Stromal cell of bone marrow (primary cell): Measurements from ENCODE around the gene RFWD3.

ENCODE experiments used
- DNase-seq: peaks from one replicate; pipeline ENCODE4 v3.0.0-alpha.2; 2012; ENCODE audit warnings: low read depth

The RFWD3 gene

DNA sequence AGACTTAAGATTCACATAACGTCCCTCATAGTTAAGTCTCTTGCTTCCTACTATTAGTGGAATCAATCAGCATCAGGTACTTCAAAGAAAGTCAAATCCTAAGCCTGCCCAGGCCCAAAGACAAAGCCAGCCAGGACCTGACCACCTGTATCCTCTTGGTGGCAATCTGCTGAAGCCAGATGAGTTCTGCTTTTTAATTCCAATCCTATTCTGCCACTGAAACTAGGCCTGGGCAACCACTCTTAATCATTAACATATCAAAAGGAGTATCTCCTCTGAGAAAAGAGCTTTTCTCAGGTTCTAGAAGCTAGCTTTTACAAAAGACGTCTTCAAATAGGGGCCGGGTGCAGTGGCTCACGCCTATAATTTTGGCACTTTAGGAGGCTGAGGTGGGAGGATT, 44.7 kb downstream of the RFWD3 start:
- DNase-seq: no peak

DNA sequence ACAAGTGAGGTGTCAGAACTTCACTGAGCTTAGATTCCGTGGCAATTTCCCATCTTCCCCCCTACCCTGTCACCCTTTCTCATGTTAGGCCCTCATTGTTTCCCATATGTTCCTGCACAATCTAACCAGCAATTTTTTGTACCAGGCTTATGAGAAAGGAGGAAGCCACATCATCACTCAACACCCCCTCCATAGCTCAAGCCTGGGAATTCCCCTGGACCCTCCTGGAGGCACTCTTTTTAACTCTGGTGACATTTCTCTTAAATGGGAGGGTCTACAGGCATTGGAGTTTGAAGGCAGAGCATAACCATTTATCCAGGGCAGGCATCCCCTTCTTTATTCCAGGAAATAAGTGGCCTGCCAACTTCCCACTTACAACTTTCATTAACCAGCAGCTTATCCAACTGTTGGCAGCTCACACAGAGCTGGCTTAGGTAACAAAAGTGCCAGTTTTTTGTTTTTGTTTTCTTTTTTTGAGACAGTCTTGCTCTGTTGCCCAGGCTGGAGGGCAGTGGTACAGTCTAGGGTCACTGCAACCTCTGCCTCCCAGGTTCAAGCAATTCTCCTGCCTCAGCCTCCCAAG, 49.4 kb downstream of the RFWD3 start:
- DNase-seq: no peak

DNA sequence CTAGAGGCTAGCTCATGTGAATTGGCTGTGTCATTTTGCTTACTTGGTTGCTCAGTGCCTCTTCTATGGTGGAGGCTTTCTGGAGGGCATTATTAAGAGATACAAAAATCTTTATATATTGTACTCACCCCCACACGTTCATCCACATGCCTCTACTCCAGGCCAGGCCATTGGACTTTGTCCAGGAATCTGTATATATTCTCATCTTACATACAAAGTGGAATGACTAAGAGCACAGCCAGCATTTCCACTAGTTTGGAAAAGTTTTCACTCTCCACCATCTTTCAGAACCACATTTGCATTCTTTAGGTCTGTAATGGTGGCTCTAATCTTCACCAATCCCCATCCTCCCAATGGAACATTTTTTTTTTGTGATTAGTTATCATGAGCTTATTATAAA, 55.0 kb downstream of the RFWD3 start:
- DNase-seq: no peak

DNA sequence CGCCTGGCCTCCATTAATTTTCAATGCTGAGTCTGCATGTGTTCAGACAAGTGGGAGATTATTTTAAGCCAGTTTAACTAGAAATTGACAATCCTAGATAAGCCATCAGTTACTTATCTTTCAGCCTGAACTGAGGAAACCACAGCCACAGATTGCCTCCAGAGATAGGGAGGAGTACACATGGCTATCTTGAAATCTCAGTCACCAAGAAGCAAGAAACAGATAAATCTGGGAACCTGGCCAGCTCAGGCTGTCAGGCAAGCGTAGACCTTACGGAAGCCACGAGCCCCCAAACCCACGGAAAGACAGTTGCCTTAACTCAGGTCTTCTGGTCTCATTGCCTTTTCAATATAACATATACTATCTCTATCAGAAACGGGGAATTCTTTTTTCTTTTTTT, 57.7 kb downstream of the RFWD3 start:
- DNase-seq: no peak

DNA sequence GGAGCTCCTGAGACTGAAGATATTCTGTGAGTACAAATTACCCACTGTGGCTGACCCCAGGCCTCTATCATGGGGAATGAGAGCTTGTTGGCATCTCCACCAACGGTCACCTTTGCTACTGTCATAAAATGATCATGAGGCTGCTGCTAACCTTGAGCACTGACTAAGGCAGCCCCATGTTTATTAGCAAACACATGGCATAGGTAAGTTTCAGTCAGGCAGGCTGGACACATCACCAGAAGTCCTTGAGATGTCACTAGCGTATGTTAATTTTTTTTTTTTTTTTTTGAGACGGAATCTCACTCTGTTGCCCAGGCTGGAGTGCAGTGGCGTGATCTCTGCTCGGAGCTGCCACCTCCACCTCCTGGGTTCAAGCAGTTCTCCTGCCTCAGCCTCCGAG, 58.3 kb downstream of the RFWD3 start:
- no peak for DNase-seq

DNA sequence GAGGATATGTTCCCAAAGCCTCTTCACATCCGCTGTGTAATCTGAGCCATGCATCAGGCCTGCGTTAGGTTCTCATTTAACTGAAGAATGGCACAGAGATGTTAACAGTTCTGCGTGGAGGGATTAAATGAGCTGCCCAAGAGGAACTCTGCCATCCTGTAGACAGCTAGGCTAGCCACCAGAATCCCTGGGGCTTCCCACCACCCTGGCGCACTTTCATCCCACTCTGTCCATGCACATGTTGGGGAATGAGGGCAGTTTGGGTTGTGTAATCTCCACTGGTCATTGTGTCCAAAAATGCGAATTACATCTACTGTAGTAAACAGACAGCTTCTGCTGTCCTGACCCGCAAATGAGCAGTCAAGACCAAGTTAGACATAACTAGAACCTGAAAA, 58.7 kb downstream of the RFWD3 start:
- DNase-seq: no peak

DNA sequence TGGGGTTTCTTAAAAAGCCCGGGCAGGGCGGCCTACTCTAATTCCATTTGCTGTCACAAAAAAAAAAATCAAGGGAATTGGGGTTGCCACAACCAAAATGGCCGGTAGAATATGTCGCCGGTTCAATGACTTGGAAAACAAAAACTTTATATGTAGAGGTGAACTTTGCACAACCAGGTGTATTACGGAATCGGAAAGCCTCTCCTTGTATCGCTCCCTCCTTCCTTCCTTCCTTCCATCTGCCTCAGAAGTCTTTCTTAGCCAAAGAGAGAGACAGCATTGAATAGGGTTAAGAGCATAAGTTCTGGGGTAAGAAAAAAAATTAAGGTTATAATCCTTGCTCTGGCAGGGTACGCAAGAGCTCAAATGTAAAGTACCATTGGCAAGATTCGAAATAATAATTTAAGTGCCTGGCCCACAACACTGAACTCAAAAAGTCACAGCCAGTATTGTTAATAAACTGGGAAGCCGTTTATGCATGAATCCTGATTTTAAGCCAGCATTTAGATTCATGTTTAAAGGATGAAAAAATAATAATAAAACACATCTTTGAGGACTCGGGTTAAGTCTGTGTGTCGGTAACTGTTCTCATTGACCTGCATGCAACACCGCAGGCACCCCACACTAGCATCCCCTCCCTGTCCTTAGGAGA, 59.2 kb downstream of the RFWD3 start:
- no peak for DNase-seq

DNA sequence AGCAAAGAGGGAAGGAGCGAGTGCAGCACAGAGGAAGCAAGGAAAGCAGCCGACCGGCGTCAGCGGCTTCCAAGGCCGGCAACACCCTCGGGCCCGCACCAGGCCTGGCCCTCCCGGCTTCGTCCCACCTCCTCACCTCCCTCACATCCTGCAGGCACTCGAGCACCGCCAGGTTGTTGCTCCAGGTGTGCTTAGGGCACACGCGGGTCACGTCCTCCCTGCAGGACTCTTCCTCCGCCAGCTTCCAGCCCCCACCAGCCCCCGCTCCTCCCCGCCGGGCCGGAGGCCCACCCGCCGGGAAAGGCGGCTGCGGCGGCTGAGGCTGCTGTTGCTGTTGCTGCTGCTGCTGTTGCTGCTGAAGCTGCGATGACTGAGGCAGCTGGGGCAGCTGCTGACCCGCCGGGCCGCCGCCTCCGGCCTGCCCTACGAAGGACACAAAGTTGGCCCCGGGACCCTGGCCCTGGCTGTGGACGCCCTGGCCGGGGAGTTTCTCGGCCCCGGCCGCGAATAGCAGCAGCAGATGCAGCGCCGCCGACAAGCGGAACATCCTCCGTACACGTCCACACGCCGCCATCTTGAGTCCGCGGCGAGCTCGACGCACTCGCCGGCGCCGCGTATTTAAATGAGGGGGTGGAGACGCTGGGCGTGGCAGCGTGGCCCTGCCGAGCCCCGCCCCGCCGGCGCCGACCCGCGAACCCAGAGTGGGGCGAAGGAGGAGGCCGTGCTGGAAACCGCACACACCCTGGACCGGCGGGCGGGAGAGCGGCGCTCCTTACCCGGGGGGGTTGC, 60.0 kb downstream of the RFWD3 start, which contains the start of gene GLG1:
GLG1 (minus strand) TSS at position 594 of the 789 bp plus-strand sequence; CDS start at position 574, 20 bp downstream.
- peak; percentile 83 for DNase-seq

DNA sequence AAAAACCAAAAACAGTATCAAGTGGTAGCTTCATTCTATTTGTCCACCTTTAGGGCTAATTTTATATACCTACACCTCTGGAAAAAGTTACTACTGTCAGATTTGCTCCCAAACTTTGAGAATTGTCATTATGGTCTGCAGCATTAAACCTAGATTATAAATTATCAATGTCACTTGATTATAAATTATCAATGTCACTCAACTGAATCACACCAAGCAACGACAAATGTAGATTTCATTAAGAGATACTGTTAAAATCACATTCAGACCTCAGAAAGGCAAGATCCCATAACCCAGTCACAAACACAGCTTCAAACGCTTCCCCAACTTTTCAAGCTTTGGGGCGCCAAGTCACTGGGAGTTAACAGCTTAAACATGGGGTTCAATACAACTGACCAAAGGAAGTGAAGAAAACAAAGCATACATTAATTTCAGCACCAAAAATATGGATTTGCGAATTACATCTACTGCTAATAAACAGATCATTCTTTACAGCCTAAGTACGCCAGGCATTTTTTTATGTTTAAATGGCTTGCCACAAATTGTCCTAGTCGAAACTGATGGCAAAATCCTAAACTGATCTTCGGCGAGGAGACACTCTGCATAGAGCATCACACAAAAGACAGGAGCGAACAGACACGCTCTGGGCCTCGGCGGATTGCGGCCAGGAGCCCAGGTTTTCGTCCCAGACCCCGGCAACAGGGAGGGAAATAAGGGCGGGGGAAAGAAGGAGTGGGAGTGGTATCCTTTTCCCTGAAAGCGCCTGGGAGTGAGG, 60.7 kb downstream of the RFWD3 start:
- no peak for DNase-seq

DNA sequence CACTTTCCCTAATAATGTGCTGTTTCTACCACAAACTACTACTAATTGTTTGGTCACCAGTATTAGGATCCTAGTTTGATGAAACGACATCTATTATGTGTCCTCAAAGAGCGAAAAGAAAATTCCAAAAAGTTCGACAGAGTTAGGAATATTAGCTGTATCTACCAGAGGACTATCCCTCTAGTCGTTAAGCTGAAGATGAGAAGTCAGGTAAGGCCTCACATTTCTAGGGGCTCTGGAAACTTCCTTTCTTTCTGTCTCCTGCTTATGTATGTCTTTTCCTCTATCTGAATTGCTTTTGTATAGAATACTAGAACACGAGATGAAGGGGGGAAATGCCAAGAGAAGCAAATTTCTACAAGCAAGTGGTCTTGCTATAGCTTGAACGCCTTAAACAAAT, 61.3 kb downstream of the RFWD3 start:
- no peak for DNase-seq

DNA sequence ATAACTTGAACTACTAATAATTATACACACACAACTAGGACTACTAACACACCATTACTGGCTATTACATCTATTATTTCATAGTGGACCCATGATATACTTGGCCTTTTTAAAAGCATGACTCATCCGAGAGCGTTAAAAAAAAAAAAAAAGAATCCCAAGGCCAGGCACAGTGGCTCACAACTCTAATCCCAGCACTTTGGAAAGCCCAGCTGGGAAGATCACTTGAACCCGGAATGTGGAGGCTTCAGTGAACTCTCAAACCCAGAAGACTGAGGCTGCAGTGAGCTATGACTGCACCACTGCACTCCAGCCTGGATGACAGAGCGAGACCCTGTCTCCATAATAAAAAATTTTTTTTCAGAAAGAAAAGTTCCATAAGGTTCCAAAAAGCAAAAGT, 62.8 kb downstream of the RFWD3 start:
- DNase-seq: no peak

DNA sequence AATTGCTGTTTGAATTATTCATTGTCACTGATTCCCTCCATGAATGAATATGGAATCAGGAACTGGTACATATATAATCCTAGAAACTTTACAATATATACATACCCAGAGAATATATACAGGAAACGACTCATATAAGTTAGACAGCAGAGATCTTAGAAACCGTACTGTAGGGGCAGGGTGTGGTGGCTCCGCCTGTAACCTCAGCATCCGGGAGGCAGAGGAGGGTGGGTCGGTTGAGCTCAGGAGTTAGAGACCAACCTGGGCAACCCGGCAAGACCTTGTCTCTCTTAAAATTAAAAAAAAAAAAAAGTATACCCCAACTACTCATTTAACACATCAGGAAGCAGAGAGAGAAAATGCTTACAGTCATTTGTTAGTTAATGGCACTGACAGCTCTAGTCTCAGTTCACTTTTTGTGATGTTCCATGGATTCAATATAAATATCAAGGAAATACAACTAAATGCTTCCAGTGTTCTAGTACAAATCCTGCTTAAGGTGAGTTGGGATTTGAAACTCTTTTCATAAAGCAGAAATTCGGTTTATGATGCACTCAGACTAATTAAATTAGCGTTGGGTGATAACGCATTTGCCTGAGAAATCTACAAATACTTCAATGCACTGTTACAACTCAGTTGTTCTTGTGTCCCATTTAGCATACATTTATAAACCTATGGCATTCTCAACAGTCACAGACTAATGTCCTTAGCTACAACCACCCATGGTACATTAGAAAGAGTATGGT, 65.4 kb downstream of the RFWD3 start:
- no peak for DNase-seq

DNA sequence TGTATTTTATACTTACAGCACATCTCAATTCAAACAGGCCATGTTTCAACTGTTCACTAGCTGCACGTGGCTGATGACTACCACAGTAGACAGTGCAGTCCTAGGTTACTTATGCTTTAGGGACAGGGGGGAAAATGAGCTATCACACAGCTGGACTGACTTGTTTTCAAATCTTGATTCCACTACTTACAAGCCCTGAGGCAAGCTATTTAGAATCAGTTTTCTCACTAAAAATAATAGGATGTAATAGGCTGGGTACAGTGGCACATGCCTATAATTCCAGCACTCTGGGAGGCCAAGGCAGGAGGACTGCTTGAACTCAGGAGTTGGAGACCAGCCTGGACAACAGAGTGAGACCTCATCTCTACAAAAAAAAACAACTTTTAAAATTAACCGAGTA, 70.1 kb downstream of the RFWD3 start:
- DNase-seq: no peak

DNA sequence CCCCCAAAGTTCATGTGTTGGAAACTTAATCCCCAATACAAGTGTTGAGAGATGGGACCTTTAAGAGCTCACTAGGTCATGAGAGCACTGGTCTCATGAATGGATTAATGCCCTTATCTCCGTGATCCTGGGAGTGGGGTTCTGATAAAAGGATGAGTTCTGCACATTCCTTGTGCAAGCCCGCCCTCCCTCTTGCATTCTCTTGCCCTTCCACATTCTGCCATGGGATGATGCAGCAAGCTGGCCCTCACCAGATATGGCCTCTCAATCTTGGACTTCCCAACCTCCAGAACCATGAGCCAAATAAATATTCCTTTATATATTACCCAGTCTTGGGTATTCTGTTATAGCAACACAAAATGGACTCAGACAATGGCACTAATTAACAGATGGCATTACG, 73.8 kb downstream of the RFWD3 start:
- DNase-seq: no peak

DNA sequence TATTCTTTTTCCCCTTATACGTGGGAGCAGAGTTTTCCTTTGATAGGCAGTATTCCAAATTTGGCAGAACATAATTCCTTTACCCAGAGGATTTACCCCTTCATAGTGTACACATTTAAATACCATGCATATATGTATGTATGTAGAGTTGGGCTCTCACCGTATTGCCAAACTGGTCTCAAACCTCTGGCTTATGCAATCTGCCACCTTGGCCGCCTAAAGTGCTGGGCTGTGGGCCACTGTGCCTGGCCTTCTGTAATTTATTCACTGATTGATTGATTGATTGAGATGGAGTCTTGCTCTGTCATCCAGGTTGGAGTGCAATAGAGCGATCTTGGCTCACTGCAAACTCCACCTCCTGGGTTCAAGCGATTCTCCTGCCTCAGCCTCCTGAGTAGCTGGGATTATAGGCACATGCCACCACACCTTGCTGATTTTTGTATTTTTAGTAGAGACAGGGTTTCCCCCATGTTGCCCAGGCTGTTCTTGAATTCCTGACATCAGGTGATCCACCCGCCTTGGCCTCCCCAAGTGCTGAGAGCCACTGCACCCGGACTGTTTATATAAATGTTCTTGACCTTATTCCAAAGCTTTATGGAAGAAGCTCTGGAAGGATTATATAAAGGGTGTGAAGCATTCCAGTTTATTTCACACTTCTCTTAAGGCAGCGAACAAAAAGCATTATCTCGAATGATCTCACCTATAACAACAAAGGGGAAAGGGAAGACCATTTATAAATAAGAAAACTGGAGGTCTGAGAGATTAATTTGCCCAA, 74.6 kb downstream of the RFWD3 start:
- no peak for DNase-seq

DNA sequence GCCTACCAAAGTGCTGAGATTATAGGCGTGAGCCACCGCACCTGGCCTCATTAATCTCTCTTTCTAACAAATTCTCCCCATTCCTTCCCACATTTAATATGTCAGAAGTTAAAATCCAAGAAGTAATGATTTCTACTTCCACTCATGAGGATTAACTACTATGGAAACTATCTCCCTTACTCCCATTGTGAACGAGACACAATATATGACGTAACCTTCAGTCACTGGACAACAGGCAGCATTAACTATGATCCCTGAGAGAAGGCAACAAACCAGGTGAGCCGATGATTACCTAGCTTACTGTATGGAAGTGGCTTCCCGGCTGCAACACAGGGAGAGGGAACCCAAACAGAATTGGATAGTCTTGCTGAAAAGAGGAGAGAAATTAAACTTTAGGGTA, 79.7 kb downstream of the RFWD3 start:
- DNase-seq: no peak

DNA sequence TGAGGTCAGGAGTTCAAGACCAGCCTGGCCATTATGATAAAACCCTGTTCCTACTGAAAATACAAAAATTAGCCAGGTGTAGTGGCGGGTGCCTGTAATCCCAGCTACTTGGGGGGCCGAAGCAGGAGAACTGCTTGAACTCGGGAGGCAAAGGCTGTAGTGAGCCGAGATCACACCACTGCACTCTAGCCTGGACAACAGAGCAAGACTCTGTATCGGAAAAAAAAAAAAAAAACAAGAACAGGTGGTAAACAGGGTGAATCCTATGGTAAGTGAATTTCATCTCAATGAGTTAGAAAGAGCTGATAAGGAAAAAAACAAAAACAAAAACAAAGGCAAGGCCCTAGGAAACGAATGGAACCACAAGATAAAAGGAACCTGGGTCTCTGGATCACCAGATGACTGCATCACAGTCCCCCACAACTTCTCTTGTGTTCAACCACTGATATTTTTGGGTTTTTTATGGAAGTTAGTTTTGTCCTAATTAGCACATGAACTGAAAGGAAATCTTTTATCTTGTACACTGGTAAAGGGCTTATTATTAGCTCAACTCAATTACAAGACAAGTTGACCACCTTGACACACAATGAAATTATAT, 80.7 kb downstream of the RFWD3 start:
- DNase-seq: no peak

DNA sequence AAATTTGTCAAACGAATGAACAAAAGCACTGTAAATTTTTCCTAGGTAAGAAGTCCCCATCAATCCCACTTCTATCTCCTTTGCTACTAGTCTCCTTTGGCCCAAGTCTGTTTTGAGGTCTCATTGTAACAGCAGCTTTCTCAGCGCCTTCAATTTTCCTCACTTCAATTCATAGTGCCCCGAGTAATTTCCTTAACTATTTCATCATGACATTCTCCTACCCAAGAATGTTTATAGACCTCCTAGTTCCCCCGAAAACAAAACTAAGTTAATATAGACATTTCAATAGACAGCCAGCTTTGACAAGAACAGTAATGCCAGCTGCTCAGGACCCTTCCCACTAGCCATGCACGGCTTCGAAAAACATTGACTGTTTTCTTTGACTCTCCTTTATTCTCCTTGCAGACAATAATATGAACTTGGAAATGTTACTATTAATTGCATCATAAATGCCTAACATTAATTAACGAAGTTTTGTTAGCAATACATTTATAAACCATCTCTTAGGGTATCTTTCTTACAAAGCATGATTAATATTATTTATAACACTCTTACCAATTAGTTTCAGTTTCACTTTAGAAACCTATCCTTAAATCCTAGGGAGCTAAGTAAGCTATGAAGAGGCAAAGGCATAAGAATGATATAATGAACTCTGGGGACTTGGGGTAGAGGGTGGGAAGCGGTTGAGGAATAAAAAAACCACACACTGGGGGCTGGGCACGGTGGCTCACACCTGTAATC, 82.6 kb downstream of the RFWD3 start:
- DNase-seq: no peak

DNA sequence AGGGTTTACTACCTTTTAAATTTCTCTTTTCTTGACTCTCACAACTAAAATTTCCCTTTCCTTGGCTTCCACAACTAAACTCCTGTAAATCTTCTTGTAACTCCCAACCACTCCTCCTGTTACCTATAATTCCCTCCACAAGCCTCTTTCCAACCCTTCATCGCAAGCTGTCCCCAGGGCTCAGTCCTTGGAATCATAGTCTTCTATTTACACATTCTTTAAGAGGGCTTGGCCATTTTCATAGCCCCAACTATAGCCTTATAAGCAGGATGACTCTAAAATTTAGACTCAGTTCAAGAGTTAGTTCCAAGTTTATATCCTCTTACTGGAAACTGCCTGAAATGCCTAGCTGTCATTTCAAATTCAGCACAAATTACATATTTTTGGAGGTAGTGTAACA, 83.7 kb downstream of the RFWD3 start:
- no peak for DNase-seq

DNA sequence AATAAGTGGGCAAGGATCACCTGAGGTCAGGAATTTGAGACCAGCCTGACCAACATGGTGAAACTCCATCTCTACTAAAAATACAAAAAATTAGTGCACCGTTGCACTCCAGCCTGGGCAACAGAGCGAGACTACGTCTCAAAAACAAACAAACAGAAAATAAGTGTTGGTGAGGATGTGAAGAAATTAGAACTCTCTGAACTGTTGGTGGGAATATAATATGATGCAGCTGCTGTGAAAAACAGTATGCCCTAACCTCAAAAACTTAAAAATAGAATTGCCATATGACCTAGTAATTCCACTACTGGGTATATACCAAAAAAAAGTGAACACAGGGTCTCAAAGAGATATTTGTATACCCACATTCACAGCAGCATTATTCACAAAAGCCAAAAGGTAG, 85.8 kb downstream of the RFWD3 start:
- no peak for DNase-seq
